NCI-H226 (cell line): Measurements from ENCODE around the gene EPHA10.

Experiments used
- DNase-seq: peaks from one replicate; pipeline ENCODE4 v3.0.0-alpha.2; 2015

Gene EPHA10

GRCh38 chr1:37670133-37670532, 94.8 kb downstream of the EPHA10 start:
- no peak for DNase-seq

- no peak for DNase-seq
Observed at GRCh38 chr1:37667023-37667671, 97.8 kb downstream of the EPHA10 start.

- DNase-seq = no peak
Observed at GRCh38 chr1:37666241-37666867, 98.6 kb downstream of the EPHA10 start.
